Type B pancreatic cell (in vitro differentiated cells): ENCODE results near the gene ENOSF1. TPM values are rescaled to one million over a fixed set of nuclear protein-coding genes. Genes with fewer than 3 reads are reported as not detected.

Experiments
- DNase-seq: peaks from one replicate; pipeline ENCODE4 v3.0.0; 2021; ENCODE audit warnings: mixed read lengths; ENCODE audit not compliant: unreplicated experiment; ENCODE audit errors: extremely low spot score
- H3K27ac Mint-ChIP-seq: 2 replicates; pipeline ENCODE4 v1.8.0; 2021; ENCODE audit warnings: mild to moderate bottlenecking, mixed read lengths
- H3K27me3 Mint-ChIP-seq: 2 replicates; pipeline ENCODE4 v1.8.0; 2021; ENCODE audit warnings: mixed read lengths
- H3K36me3 Mint-ChIP-seq: 2 replicates; pipeline ENCODE4 v1.8.0; 2021; ENCODE audit warnings: mixed read lengths
- H3K4me1 Mint-ChIP-seq: one replicate; pipeline ENCODE4 v1.8.0; 2021; ENCODE audit warnings: mixed read lengths; ENCODE audit not compliant: unreplicated experiment
- H3K4me3 Mint-ChIP-seq: 2 replicates; pipeline ENCODE4 v1.8.0; 2021; ENCODE audit warnings: mild to moderate bottlenecking, mixed read lengths
- H3K9me3 Mint-ChIP-seq: 2 replicates; pipeline ENCODE4 v1.8.0; 2021; ENCODE audit warnings: mixed read lengths
- CTCF ChIP-seq: fragments of 200-600 bp; sonication (generic); conservative IDR thresholded peaks from 2 replicates; pipeline ENCODE4 v1.5.0; 2021; ENCODE audit warnings: antibody characterized with exemption, mild to moderate bottlenecking
- total RNA-seq: library from RNA; stranded (reverse); gene quantifications from 2 replicates; pipeline ENCODE4 v1.2.1, GENCODE V29; 2021; ENCODE audit warnings: low replicate concordance

Gene ENOSF1
- total RNA-seq, 1 donor from 2014 or later, result 63.1 TPM

GRCh38 chr18:711657-712400 is 601 bp downstream of the ENOSF1 start:
- no peaks in the 10 kb centered on the region for H3K9me3 Mint-ChIP-seq
- peak overlapping the region; percentile 84 for H3K4me3 Mint-ChIP-seq
- peaks cover 18% of the 10 kb centered on the region for H3K36me3 Mint-ChIP-seq
- H3K27ac Mint-ChIP-seq, result peak overlapping the region; percentile 88
- H3K27me3 Mint-ChIP-seq, result no peaks in the 10 kb centered on the region
- peaks cover 19% of the 10 kb centered on the region for H3K4me1 Mint-ChIP-seq
- peak; percentile 66 for DNase-seq
- no peak for TF ChIP-seq CTCF

- Mint-ChIP-seq H3K27me3 (no peaks in the 10 kb centered on the region), H3K36me3 (peaks cover 21% of the 10 kb centered on the region), H3K4me3 (peak overlapping the region; percentile 84), H3K4me1 (peaks cover 22% of the 10 kb centered on the region), H3K9me3 (no peaks in the 10 kb centered on the region), H3K27ac (peak overlapping the region; percentile 88)
- no peak for TF ChIP-seq CTCF
- no peak for DNase-seq
Observed at GRCh38 chr18:711310-711656, 1.1 kb downstream of the ENOSF1 start.

- Mint-ChIP-seq H3K9me3 (no peaks in the 10 kb centered on the region), H3K4me1 (peaks cover 26% of the 10 kb centered on the region), H3K4me3 (peak overlapping the region; percentile 84), H3K27me3 (no peaks in the 10 kb centered on the region), H3K27ac (peak overlapping the region; percentile 88), H3K36me3 (peaks cover 24% of the 10 kb centered on the region)
- no peak for DNase-seq
- no peak for TF ChIP-seq CTCF
Observed at GRCh38 chr18:710418-711300, 1.8 kb downstream of the ENOSF1 start.

- no peak for DNase-seq
- TF ChIP-seq CTCF, result no peak
- Mint-ChIP-seq H3K4me1 (peaks cover 26% of the 10 kb centered on the region), H3K27me3 (no peaks in the 10 kb centered on the region), H3K36me3 (peaks cover 33% of the 10 kb centered on the region), H3K4me3 (peak overlapping the region; percentile 75), H3K9me3 (no peaks in the 10 kb centered on the region), H3K27ac (peak overlapping the region; percentile 62)
Observed at GRCh38 chr18:709771-710170, 2.7 kb downstream of the ENOSF1 start.

- Mint-ChIP-seq H3K4me1 (peaks cover 35% of the 10 kb centered on the region), H3K9me3 (no peaks in the 10 kb centered on the region), H3K27me3 (no peaks in the 10 kb centered on the region), H3K36me3 (peaks cover 42% of the 10 kb centered on the region), H3K4me3 (no peak overlapping the region), H3K27ac (no peak overlapping the region)
- TF ChIP-seq CTCF, result no peak
- DNase-seq, result peak; percentile 45
Observed at GRCh38 chr18:708096-708495, 4.3 kb downstream of the ENOSF1 start.
